Measurements from ENCODE around the gene CAVIN2.

DNA sequence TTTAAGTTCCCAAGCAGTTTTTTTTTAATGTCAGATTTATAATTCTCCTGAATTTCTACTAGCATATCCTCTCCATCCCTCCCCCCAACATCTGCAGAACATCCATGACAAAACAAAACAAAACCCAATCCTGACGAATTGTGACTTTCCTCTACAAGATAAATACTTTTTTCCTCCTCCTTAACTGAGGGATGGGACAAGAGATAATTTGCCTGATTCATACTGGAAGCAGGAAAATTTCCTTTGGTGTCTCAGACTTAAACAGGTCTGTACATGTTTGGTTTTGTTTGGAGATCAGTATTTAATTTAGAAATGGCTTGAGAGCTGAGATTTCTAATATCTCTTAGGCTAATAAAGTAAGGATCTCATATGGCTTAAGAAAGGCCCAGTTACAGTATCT is 2.2 kb downstream of the CAVIN2 start:
- TF ChIP-seq HIVEP1 (CRISPR knock-in tag; IDR thresholded peaks at IDR 0.05) (no peak), ZNF217 (CRISPR knock-in tag; IDR thresholded peaks at IDR 0.05) (no peak), CTCF (IDR thresholded peaks at IDR 0.05 in 2 of 3, conservative IDR thresholded peaks at IDR 0.05 in 1 of 3; ENCODE audit: insufficient read depth in 2 of 3, low read depth in 1 of 3, low read length in 3 of 3) (no peak), ZFP36 (IDR thresholded peaks at IDR 0.05; ENCODE audit: low read depth, low read length, partially characterized antibody) (no peak), POLR2A (conservative IDR thresholded peaks at IDR 0.05) (no peak), L3MBTL2 (IDR thresholded peaks at IDR 0.05) (no peak), HDAC8 (tag; IDR thresholded peaks at IDR 0.05) (no peak), ATF2 (CRISPR knock-in tag; IDR thresholded peaks at IDR 0.05) (no peak)
- TF ChIP-seq, protein P1, sequence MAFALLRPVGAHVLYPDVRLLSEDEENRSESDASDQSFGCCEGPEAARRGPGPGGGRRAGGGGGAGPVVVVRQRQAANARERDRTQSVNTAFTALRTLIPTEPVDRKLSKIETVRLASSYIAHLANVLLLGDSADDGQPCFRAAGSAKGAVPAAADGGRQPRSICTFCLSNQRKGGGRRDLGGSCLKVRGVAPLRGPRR (CRISPR knock-in tag; IDR thresholded peaks at IDR 0.05) = no peak

Data from K562 (cell line).